RWPE2 (cell line): ENCODE measurements around the gene TUBG2.

ENCODE experiments used
- ATAC-seq: fragments of 200-7000 bp; cut with Tn5 transposase; 3 replicates; pipeline ENCODE4 v1.9.1; 2021; ENCODE audit warnings: low read depth
- DNase-seq: peaks from one replicate; pipeline ENCODE4 v3.0.0-alpha.2; 2020; ENCODE audit warnings: low spot score
- H3K27ac ChIP-seq: fragments of 450-650 bp; 2 replicates; pipeline ENCODE4 v1.5.1; 2017; ENCODE audit warnings: mild to moderate bottlenecking; ENCODE audit not compliant: poor library complexity, severe bottlenecking
- H3K27me3 ChIP-seq: fragments of 250-450 bp; sonication (Bioruptor Pico); 2 replicates; pipeline ENCODE4 v1.5.1; 2021; ENCODE audit warnings: mild to moderate bottlenecking, moderate library complexity; ENCODE audit not compliant: insufficient read depth, poor library complexity, severe bottlenecking
- H3K36me3 ChIP-seq: fragments of 250-450 bp; sonication (Bioruptor Pico); 2 replicates; pipeline ENCODE4 v1.5.1; 2020; ENCODE audit warnings: low read depth, mild to moderate bottlenecking, moderate library complexity
- H3K4me1 ChIP-seq: fragments of 250-450 bp; sonication (Bioruptor Pico); 2 replicates; pipeline ENCODE4 v1.5.1; 2021; ENCODE audit warnings: mild to moderate bottlenecking, moderate library complexity; ENCODE audit not compliant: insufficient read depth, poor library complexity, severe bottlenecking
- H3K4me3 ChIP-seq: fragments of 250-450 bp; sonication (Bioruptor Pico); 2 replicates; pipeline ENCODE4 v1.5.1; 2021; ENCODE audit warnings: mild to moderate bottlenecking, moderate library complexity; ENCODE audit not compliant: severe bottlenecking
- H3K9me3 ChIP-seq: fragments of 250-450 bp; sonication (Bioruptor Pico); 2 replicates; pipeline ENCODE4 v1.5.1; 2021; ENCODE audit warnings: mild to moderate bottlenecking, moderate library complexity; ENCODE audit not compliant: severe bottlenecking
- TF ChIP-seq, protein P1 (sequence below): fragments of 450-650 bp; IDR thresholded peaks from one replicate; pipeline ENCODE4 v1.5.1; 2017; ENCODE audit warnings: mild to moderate bottlenecking, moderate library complexity; ENCODE audit not compliant: poor library complexity, severe bottlenecking

The TUBG2 gene

DNA sequence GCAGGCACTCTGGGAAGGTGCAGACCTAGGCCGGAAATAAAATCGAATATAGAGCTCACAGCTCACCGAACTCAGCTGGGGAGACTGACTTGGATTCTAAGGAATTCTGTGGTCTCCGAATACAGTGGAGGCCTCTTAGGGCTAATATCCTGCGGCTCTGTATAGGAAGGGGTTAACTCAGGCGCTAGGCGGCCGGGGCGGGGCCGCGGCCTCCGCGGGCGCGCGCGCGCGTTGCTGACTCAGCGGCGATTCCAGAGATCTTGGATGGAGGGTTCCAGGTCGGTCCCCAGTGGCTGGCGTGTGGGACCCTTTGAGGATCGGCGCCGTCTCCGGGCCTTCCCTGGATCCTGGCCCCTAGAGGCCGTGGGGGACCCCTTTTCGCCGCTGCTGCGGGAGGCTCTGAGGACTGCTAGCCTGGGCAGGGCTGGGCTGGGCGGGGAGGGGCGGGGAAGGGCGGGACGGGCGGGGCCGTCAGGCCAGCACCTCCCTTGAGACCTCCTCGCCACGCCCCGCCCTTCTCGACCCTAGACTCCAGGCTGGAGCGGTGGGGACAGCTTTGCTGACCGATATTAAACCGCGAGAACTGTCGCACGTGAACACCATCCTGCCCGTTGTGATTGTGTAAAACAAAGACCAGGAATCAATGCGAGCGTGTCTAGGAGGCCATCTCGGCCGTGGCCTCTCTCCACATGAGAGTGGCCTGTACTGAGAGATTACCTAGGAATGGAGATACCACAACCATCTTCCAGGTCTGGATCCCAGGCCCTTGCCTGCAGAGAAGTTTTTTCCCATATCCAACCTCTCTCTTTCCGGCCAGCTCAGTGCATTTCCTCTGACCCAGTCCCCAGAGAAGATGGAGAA lies 19.1 kb downstream of the TUBG2 start:
- Histone ChIP-seq H3K36me3 (peaks cover 13% of the 10 kb centered on the region), H3K4me3 (peak overlapping the region; percentile 48), H3K4me1 (peaks cover 15% of the 10 kb centered on the region), H3K27ac (peak overlapping the region; percentile 94), H3K9me3 (no peaks in the 10 kb centered on the region), H3K27me3 (no peaks in the 10 kb centered on the region)
- TF ChIP-seq, protein P1, sequence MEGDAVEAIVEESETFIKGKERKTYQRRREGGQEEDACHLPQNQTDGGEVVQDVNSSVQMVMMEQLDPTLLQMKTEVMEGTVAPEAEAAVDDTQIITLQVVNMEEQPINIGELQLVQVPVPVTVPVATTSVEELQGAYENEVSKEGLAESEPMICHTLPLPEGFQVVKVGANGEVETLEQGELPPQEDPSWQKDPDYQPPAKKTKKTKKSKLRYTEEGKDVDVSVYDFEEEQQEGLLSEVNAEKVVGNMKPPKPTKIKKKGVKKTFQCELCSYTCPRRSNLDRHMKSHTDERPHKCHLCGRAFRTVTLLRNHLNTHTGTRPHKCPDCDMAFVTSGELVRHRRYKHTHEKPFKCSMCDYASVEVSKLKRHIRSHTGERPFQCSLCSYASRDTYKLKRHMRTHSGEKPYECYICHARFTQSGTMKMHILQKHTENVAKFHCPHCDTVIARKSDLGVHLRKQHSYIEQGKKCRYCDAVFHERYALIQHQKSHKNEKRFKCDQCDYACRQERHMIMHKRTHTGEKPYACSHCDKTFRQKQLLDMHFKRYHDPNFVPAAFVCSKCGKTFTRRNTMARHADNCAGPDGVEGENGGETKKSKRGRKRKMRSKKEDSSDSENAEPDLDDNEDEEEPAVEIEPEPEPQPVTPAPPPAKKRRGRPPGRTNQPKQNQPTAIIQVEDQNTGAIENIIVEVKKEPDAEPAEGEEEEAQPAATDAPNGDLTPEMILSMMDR, result no peak
- DNase-seq, result peak; percentile 94
- ATAC-seq, result peak; percentile 28

DNA sequence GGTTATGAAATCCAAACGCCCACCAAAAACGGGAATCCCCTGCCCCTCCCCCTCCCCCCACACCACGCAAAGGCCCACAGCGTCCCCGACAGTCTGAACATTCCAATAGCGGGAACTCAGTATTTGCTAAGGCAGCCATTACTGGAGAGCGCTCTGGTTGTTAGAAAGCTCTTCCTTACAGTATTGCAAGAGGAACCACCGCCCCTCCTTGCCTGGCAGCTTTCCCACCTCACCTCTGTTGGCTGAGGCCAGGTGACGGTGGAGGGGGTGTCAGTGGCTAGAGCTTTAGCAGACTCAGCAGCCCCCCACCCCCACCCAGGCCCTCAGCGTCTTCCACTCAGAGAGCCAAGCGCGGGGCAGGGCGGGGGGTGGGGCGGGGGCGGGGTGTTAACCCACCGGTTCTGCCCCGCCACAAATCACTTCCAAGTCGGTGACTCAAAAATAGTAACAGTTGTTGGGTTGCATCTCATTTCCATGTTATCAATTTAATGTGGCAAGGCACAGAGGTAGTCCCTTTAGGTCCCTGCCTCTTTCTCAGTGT lies 19.9 kb downstream of the TUBG2 start:
- peaks cover 15% of the 10 kb centered on the region for H3K4me1 ChIP-seq
- H3K4me3 ChIP-seq, result peak overlapping the region; percentile 48
- no peaks in the 10 kb centered on the region for H3K27me3 ChIP-seq
- TF ChIP-seq, protein P1, result no peak
- peak overlapping the region; percentile 94 for H3K27ac ChIP-seq
- H3K36me3 ChIP-seq, result peaks cover 6% of the 10 kb centered on the region; the same call in 1 of the 2 replicates
- H3K9me3 ChIP-seq, result no peaks in the 10 kb centered on the region
- DNase-seq (no peak), ATAC-seq (peak; percentile 7; the same call in 2 of the 3 replicates)

DNA sequence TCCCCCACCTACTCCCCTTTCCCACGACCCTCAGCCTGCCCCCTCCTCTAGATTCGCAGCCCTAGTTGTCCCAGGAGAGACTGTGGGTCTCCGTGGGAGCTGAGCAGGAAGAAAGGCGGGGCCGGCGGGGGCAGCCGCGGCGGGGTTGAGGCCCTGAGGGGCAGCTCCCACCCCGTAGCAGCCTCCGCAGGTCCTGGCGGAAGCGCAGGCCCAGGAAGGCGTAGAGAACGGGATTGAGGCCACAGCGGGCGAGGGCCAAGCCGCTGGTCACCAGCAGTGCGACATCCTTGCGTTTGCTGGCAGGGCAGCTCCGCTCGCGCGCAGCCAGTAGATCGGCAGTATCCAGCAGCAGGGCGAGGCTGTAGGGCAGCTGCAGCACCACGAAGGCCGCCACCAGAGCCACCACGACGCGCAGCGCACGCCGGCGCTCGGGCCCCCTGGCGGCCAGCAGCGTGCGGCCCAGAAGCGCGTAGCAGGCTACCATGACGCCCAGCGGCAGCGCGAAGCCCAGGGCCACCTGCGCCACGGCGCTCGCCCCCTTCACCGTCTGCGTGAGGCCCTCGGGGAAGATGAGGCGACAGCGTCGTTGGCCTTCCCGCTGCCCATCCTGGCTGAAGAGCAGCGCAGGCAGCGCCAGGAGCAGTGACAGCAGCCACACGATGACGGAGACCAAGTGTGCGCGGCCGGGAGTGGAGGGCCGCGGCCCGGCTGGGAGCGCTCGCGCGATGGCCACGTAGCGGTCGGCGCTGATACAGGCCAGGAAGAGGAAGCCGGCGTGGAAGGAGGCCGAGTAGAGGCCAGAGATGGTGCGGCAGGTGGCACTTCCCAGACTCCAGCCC lies 20.6 kb downstream of the TUBG2 start:
- H3K4me3 ChIP-seq, result peak overlapping the region; percentile 14
- TF ChIP-seq, protein P1, result peak; percentile 91
- H3K27ac ChIP-seq, result peak overlapping the region; percentile 94
- peak; percentile 50 for ATAC-seq
- no peaks in the 10 kb centered on the region for H3K36me3 ChIP-seq
- no peaks in the 10 kb centered on the region for H3K9me3 ChIP-seq
- no peak for DNase-seq
- H3K4me1 ChIP-seq, result peaks cover 13% of the 10 kb centered on the region
- H3K27me3 ChIP-seq, result no peaks in the 10 kb centered on the region

DNA sequence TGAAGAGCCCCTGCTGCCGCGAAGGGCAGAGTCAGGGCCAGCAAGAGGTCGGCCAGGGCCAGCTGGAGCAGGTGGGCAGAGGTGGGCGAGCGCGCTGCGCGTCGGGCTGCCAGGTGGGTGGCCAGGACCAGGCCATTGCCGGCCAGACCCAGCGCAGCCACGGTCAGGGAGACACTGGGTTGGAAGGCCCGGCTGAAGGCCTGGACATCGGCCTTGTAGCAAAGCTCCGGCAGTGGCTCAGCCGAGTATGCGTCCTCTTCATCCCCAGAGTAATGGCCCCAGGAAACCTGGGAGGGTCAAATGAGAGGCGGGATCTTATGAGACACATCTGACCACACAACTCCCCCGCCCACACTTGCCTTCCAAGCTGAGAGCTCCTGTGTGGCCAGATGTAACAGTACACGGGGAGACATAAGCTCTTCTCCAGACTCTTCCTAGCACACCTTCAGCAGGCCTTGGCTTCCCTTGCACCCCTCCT lies 21.3 kb downstream of the TUBG2 start:
- Histone ChIP-seq H3K4me1 (peaks cover 12% of the 10 kb centered on the region), H3K27me3 (no peaks in the 10 kb centered on the region), H3K9me3 (no peaks in the 10 kb centered on the region), H3K27ac (peak overlapping the region; percentile 94), H3K36me3 (no peaks in the 10 kb centered on the region), H3K4me3 (no peak overlapping the region)
- DNase-seq (no peak), ATAC-seq (no peak)
- TF ChIP-seq, protein P1, result no peak
